Measurements from ENCODE around the gene SLC24A4.

Gene SLC24A4

DNA sequence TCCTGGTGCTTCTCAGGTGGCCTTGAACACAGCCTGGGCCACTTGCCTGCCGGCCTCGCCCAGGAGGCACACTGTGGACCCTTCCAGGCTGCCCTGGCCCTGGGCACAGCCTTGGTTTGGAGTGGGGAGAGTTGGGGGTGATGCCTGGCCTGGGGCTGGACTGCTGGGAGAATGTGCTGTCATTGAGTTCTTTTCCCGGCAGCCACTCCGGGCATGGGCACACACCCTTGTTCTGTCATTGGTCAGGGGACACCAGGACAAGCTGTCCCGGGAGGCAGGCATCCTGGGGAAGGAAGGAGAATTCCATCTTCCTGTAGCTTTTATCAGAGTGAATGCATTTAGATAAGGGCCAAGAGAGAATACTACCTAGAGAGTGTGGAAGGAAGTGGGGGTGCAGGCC, 128.8 kb downstream of the SLC24A4 start:
- H3K4me3 ChIP-seq (replicated peaks; ENCODE audit: insufficient read depth, low read length), result no peak overlapping the region
- DNase-seq (ENCODE audit: low read depth in 1 of 2, low spot score in 1 of 2), result no peak
- TF ChIP-seq, protein P1, sequence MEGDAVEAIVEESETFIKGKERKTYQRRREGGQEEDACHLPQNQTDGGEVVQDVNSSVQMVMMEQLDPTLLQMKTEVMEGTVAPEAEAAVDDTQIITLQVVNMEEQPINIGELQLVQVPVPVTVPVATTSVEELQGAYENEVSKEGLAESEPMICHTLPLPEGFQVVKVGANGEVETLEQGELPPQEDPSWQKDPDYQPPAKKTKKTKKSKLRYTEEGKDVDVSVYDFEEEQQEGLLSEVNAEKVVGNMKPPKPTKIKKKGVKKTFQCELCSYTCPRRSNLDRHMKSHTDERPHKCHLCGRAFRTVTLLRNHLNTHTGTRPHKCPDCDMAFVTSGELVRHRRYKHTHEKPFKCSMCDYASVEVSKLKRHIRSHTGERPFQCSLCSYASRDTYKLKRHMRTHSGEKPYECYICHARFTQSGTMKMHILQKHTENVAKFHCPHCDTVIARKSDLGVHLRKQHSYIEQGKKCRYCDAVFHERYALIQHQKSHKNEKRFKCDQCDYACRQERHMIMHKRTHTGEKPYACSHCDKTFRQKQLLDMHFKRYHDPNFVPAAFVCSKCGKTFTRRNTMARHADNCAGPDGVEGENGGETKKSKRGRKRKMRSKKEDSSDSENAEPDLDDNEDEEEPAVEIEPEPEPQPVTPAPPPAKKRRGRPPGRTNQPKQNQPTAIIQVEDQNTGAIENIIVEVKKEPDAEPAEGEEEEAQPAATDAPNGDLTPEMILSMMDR (IDR thresholded peaks at IDR 0.05; ENCODE audit: insufficient read depth, low read length), result no peak
- no peak for TF ChIP-seq SPI1 (IDR thresholded peaks at IDR 0.05; ENCODE audit: borderline replicate concordance, low read depth)
- TF ChIP-seq, protein P2, sequence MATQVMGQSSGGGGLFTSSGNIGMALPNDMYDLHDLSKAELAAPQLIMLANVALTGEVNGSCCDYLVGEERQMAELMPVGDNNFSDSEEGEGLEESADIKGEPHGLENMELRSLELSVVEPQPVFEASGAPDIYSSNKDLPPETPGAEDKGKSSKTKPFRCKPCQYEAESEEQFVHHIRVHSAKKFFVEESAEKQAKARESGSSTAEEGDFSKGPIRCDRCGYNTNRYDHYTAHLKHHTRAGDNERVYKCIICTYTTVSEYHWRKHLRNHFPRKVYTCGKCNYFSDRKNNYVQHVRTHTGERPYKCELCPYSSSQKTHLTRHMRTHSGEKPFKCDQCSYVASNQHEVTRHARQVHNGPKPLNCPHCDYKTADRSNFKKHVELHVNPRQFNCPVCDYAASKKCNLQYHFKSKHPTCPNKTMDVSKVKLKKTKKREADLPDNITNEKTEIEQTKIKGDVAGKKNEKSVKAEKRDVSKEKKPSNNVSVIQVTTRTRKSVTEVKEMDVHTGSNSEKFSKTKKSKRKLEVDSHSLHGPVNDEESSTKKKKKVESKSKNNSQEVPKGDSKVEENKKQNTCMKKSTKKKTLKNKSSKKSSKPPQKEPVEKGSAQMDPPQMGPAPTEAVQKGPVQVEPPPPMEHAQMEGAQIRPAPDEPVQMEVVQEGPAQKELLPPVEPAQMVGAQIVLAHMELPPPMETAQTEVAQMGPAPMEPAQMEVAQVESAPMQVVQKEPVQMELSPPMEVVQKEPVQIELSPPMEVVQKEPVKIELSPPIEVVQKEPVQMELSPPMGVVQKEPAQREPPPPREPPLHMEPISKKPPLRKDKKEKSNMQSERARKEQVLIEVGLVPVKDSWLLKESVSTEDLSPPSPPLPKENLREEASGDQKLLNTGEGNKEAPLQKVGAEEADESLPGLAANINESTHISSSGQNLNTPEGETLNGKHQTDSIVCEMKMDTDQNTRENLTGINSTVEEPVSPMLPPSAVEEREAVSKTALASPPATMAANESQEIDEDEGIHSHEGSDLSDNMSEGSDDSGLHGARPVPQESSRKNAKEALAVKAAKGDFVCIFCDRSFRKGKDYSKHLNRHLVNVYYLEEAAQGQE (IDR thresholded peaks at IDR 0.05; ENCODE audit: insufficient replicate concordance, low read depth), result no peak
- H3K27ac ChIP-seq (replicated peaks), result no peak overlapping the region
- H3K27me3 ChIP-seq (ENCODE audit: insufficient read depth, poor library complexity, severe bottlenecking), result no peaks in the 10 kb centered on the region

DNA sequence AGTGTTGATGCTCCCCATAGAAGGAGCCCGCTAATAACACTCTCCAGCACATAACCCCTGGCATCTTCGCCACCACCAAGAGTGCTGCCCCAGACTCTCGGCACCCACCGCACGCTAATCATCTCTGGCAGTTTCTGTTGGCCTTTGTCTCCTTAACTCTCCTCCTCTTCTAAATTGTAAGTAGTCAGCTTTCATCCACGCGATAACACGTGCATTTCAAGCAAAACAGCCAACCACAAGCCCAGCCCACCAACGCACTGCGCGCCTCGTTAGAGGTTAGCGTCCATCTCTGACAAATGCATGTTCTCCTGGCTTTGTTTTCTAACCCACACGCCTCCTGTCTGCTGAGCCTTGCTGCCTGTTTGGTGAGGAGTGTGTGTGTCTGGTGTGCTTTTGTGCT, 129.5 kb downstream of the SLC24A4 start:
- no peak for DNase-seq (ENCODE audit: low read depth in 1 of 2, low spot score in 1 of 2)
- no peak for TF ChIP-seq SPI1 (IDR thresholded peaks at IDR 0.05; ENCODE audit: borderline replicate concordance, low read depth)
- no peak for TF ChIP-seq POLR2AphosphoS5 (IDR thresholded peaks at IDR 0.05; ENCODE audit: low read depth)
- TF ChIP-seq, protein P1 (IDR thresholded peaks at IDR 0.05; ENCODE audit: insufficient read depth, low read length), result no peak
- no peak for TF ChIP-seq GABPA (IDR thresholded peaks at IDR 0.05; ENCODE audit: low read depth)
- TF ChIP-seq, protein P2 (IDR thresholded peaks at IDR 0.05; ENCODE audit: insufficient replicate concordance, low read depth), result no peak
- H3K27ac ChIP-seq (replicated peaks), result no peak overlapping the region
- no peak overlapping the region for H3K4me3 ChIP-seq (replicated peaks; ENCODE audit: insufficient read depth, low read length)
- no peaks in the 10 kb centered on the region for H3K27me3 ChIP-seq (ENCODE audit: insufficient read depth, poor library complexity, severe bottlenecking)

DNA sequence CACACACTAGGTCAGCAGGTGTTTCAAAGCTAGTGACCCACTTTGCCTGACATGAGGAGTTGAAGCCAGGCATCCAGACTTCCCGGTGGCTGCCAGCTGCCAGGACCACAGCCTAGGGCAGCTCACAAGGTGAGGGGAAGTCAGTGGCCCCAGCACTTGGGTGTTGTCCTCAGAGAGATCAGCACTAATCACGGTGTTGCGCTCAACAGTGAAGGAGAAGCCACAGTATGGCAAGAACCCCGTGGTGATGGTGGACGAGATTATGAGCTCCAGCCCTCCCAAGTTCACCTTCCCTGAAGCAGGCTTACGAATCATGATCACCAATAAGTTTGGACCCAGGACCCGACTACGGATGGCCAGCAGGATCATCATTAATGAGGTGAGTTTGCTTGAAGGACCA, 130.7 kb downstream of the SLC24A4 start:
- DNase-seq (ENCODE audit: low read depth in 1 of 2, low spot score in 1 of 2), result no peak
- Histone ChIP-seq H3K27ac (replicated peaks) (no peak overlapping the region), H3K4me3 (replicated peaks; ENCODE audit: insufficient read depth, low read length) (no peak overlapping the region), H3K27me3 (ENCODE audit: insufficient read depth, poor library complexity, severe bottlenecking) (no peaks in the 10 kb centered on the region)
- TF ChIP-seq, protein P2 (IDR thresholded peaks at IDR 0.05; ENCODE audit: insufficient replicate concordance, low read depth), result no peak

DNA sequence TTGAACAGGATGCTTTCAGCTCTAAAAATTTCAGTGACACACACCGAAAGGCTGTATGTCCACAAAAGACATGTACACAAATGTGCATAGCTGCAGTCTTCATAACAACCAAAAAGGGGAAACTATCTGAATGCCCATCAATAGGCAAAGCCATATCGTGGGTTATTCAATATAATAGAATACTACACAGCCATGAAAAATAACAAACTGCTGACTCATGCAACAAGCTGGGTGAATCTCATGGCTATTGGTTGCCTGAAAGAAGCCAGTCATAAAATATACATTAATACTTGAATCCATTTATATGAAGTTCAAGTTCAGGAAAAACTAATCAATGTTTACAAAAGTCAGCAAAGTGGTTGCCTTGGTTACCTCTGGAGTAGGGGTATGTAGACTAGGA, 132.3 kb downstream of the SLC24A4 start:
- Histone ChIP-seq H3K27ac (replicated peaks) (no peak overlapping the region), H3K4me3 (replicated peaks; ENCODE audit: insufficient read depth, low read length) (no peak overlapping the region), H3K27me3 (ENCODE audit: insufficient read depth, poor library complexity, severe bottlenecking) (no peaks in the 10 kb centered on the region)
- TF ChIP-seq, protein P2 (IDR thresholded peaks at IDR 0.05; ENCODE audit: insufficient replicate concordance, low read depth), result no peak
- TF ChIP-seq POLR2AphosphoS5 (IDR thresholded peaks at IDR 0.05; ENCODE audit: low read depth) (no peak), SPI1 (IDR thresholded peaks at IDR 0.05; ENCODE audit: borderline replicate concordance, low read depth) (no peak), GABPA (IDR thresholded peaks at IDR 0.05; ENCODE audit: low read depth) (no peak)
- TF ChIP-seq, protein P1 (IDR thresholded peaks at IDR 0.05; ENCODE audit: insufficient read depth, low read length), result no peak
- DNase-seq (ENCODE audit: low read depth in 1 of 2, low spot score in 1 of 2), result no peak
